ENCODE measurements around the gene LYRM4.
A peak's percentile ranks its signal among the peaks of the same experiment; 100 is the strongest.

Gene LYRM4

GRCh38 chr6:5205035-5205507 lies 55.7 kb downstream of the LYRM4 start:
- POLR2A ChIA-PET: interaction anchor here (1.2 kb wide), 1 partner anchor 55 kb away, joined by 3 read pairs; the partner anchor contains the start of gene LYRM4
- H3K27ac ChIP-seq (ENCODE audit: extremely low read depth, low read depth, low read length): no peak overlapping the region
- no peaks in the 10 kb centered on the region for H3K36me3 ChIP-seq (ENCODE audit: control insufficient read depth in 2 of 2, insufficient read depth in 1 of 2, low read length in 2 of 2)
- no peak for TF ChIP-seq ZNF132 (tag by site-specific recombination; IDR thresholded peaks at IDR 0.05; ENCODE audit: borderline replicate concordance)
- TF ChIP-seq PATZ1 (tag by site-specific recombination; IDR thresholded peaks at IDR 0.05): no peak
- peaks cover 15% of the 10 kb centered on the region for H3K4me1 ChIP-seq (ENCODE audit: control insufficient read depth, insufficient read depth, low read length)
- H3K4me3 ChIP-seq (ENCODE audit: low read depth, low read length): no peak overlapping the region
- no peaks in the 10 kb centered on the region for H3K9me3 ChIP-seq (ENCODE audit: control insufficient read depth, insufficient read depth, low read depth, low read length)
- CTCF ChIA-PET: interaction anchor here (0.6 to 2.4 kb wide), 7 partner anchors 10 to 1351 kb away, joined by 3 to 9 read pairs (median 5); no protein-coding TSS in a partner anchor

GRCh38 chr6:5204376-5204775 lies 56.4 kb downstream of the LYRM4 start:
- H3K9me3 ChIP-seq (ENCODE audit: control insufficient read depth, insufficient read depth, low read depth, low read length): no peaks in the 10 kb centered on the region
- no peak overlapping the region for H3K27ac ChIP-seq (ENCODE audit: extremely low read depth, low read depth, low read length)
- peaks cover 15% of the 10 kb centered on the region for H3K4me1 ChIP-seq (ENCODE audit: control insufficient read depth, insufficient read depth, low read length)
- ChIA-PET POLR2A (no interaction called here), CTCF (interaction anchor here (1.2 to 2.4 kb wide), 3 partner anchors 7 to 199 kb away, joined by 3 to 9 read pairs (median 3); no protein-coding TSS in a partner anchor)
- no peaks in the 10 kb centered on the region for H3K36me3 ChIP-seq (ENCODE audit: control insufficient read depth in 2 of 2, insufficient read depth in 1 of 2, low read length in 2 of 2)
- no peak overlapping the region for H3K4me3 ChIP-seq (ENCODE audit: low read depth, low read length)
- TF ChIP-seq, protein P1, sequence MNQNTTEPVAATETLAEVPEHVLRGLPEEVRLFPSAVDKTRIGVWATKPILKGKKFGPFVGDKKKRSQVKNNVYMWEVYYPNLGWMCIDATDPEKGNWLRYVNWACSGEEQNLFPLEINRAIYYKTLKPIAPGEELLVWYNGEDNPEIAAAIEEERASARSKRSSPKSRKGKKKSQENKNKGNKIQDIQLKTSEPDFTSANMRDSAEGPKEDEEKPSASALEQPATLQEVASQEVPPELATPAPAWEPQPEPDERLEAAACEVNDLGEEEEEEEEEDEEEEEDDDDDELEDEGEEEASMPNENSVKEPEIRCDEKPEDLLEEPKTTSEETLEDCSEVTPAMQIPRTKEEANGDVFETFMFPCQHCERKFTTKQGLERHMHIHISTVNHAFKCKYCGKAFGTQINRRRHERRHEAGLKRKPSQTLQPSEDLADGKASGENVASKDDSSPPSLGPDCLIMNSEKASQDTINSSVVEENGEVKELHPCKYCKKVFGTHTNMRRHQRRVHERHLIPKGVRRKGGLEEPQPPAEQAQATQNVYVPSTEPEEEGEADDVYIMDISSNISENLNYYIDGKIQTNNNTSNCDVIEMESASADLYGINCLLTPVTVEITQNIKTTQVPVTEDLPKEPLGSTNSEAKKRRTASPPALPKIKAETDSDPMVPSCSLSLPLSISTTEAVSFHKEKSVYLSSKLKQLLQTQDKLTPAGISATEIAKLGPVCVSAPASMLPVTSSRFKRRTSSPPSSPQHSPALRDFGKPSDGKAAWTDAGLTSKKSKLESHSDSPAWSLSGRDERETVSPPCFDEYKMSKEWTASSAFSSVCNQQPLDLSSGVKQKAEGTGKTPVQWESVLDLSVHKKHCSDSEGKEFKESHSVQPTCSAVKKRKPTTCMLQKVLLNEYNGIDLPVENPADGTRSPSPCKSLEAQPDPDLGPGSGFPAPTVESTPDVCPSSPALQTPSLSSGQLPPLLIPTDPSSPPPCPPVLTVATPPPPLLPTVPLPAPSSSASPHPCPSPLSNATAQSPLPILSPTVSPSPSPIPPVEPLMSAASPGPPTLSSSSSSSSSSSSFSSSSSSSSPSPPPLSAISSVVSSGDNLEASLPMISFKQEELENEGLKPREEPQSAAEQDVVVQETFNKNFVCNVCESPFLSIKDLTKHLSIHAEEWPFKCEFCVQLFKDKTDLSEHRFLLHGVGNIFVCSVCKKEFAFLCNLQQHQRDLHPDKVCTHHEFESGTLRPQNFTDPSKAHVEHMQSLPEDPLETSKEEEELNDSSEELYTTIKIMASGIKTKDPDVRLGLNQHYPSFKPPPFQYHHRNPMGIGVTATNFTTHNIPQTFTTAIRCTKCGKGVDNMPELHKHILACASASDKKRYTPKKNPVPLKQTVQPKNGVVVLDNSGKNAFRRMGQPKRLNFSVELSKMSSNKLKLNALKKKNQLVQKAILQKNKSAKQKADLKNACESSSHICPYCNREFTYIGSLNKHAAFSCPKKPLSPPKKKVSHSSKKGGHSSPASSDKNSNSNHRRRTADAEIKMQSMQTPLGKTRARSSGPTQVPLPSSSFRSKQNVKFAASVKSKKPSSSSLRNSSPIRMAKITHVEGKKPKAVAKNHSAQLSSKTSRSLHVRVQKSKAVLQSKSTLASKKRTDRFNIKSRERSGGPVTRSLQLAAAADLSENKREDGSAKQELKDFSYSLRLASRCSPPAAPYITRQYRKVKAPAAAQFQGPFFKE (tag by site-specific recombination; IDR thresholded peaks at IDR 0.05; ENCODE audit: borderline replicate concordance): no peak
- no peak for TF ChIP-seq ZNF132 (tag by site-specific recombination; IDR thresholded peaks at IDR 0.05; ENCODE audit: borderline replicate concordance)
- TF ChIP-seq, protein P2, sequence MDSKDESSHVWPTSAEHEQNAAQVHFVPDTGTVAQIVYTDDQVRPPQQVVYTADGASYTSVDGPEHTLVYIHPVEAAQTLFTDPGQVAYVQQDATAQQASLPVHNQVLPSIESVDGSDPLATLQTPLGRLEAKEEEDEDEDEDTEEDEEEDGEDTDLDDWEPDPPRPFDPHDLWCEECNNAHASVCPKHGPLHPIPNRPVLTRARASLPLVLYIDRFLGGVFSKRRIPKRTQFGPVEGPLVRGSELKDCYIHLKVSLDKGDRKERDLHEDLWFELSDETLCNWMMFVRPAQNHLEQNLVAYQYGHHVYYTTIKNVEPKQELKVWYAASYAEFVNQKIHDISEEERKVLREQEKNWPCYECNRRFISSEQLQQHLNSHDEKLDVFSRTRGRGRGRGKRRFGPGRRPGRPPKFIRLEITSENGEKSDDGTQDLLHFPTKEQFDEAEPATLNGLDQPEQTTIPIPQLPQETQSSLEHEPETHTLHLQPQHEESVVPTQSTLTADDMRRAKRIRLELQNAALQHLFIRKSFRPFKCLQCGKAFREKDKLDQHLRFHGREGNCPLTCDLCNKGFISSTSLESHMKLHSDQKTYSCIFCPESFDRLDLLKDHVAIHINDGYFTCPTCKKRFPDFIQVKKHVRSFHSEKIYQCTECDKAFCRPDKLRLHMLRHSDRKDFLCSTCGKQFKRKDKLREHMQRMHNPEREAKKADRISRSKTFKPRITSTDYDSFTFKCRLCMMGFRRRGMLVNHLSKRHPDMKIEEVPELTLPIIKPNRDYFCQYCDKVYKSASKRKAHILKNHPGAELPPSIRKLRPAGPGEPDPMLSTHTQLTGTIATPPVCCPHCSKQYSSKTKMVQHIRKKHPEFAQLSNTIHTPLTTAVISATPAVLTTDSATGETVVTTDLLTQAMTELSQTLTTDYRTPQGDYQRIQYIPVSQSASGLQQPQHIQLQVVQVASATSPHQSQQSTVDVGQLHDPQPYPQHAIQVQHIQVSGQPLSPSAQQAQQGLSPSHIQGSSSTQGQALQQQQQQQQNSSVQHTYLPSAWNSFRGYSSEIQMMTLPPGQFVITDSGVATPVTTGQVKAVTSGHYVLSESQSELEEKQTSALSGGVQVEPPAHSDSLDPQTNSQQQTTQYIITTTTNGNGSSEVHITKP (tag by site-specific recombination; IDR thresholded peaks at IDR 0.05): peak; percentile 25; the same call in 1 of the 2 replicates
- peak; percentile 68 for TF ChIP-seq PRDM1 (tag by site-specific recombination; IDR thresholded peaks at IDR 0.05)
- no peak for TF ChIP-seq ZBTB17 (tag by site-specific recombination; IDR thresholded peaks at IDR 0.05)
- no peak for TF ChIP-seq ZNF311 (tag by site-specific recombination; IDR thresholded peaks at IDR 0.05; ENCODE audit: borderline replicate concordance)

DNA sequence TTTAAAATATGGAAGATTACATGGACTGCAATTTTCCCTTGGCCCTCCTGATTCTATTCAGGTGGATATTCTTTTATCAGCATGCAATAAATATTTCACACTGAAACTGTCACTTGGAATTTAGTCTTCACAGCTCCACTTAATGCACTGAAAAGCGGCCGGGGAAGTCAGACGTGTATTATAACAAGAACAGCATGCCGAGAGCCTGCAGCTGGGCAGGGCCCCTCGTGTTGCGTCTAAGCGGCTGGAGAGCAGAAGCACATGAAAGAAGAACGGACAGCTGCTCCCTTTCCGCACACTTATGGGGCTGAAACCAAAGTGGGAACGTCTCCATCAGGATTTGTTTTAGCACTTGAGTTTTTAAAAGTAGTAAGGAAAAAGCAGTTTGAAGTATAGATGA lies 57.2 kb downstream of the LYRM4 start:
- ChIA-PET POLR2A (no interaction called here), CTCF (interaction anchor here (0.5 to 1.7 kb wide), 4 partner anchors 8 to 920 kb away, joined by 3 to 11 read pairs (median 4); no protein-coding TSS in a partner anchor)
- Histone ChIP-seq H3K9me3 (ENCODE audit: control insufficient read depth, insufficient read depth, low read depth, low read length) (no peaks in the 10 kb centered on the region), H3K4me3 (ENCODE audit: low read depth, low read length) (no peak overlapping the region), H3K36me3 (ENCODE audit: control insufficient read depth in 2 of 2, insufficient read depth in 1 of 2, low read length in 2 of 2) (no peaks in the 10 kb centered on the region), H3K4me1 (ENCODE audit: control insufficient read depth, insufficient read depth, low read length) (peaks cover 15% of the 10 kb centered on the region), H3K27ac (ENCODE audit: extremely low read depth, low read depth, low read length) (no peak overlapping the region)
- TF ChIP-seq ZNF830 (tag by site-specific recombination; IDR thresholded peaks at IDR 0.05; ENCODE audit: low read depth) (no peak), ZNF114 (tag by site-specific recombination; IDR thresholded peaks at IDR 0.05) (no peak), HOXD13 (CRISPR knock-in tag; IDR thresholded peaks at IDR 0.05; ENCODE audit: borderline replicate concordance) (no peak)
- TF ChIP-seq, protein P2 (tag by site-specific recombination; IDR thresholded peaks at IDR 0.05): no peak
- TF ChIP-seq, protein P3, sequence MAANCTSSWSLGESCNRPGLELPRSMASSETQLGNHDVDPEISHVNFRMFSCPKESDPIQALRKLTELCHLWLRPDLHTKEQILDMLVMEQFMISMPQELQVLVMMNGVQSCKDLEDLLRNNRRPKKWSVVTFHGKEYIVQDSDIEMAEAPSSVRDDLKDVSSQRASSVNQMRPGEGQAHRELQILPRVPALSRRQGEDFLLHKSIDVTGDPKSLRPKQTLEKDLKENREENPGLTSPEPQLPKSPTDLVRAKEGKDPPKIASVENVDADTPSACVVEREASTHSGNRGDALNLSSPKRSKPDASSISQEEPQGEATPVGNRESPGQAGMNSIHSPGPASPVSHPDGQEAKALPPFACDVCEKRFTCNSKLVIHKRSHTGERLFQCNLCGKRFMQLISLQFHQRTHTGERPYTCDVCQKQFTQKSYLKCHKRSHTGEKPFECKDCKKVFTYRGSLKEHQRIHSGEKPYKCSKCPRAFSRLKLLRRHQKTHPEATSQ (tag by site-specific recombination; IDR thresholded peaks at IDR 0.05): no peak

Measured in HEK293 (cell line).